HG02798 (cell line): ENCODE data around the gene ENTPD6.
"Not testable (repeated sequence)": the region's sequence is repeated elsewhere in the genome, so short reads cannot be mapped to it uniquely, and the experiment has no call there.

Source experiments
- ATAC-seq: cut with Tn5 transposase; IDR thresholded peaks from one replicate; pipeline ENCODE4 v1.9.1; 2021; ENCODE audit warnings: mild to moderate bottlenecking; ENCODE audit not compliant: unreplicated experiment, poor library complexity

ENTPD6 gene

GRCh38 chr20:25252686-25253421 is 57.3 kb downstream of the ENTPD6 start:
- ATAC-seq = no peak

GRCh38 chr20:25253606-25254275 is 58.2 kb downstream of the ENTPD6 start:
- no peak for ATAC-seq

- no peak for ATAC-seq
These were observed 59.1 kb downstream of the ENTPD6 start for GRCh38 chr20:25254571-25254970.

- no peak for ATAC-seq
These were observed 59.6 kb downstream of the ENTPD6 start for GRCh38 chr20:25254986-25255680.

GRCh38 chr20:25256226-25256859 is 60.8 kb downstream of the ENTPD6 start:
- ATAC-seq = no peak

- ATAC-seq = no peak
These were observed 61.6 kb downstream of the ENTPD6 start for GRCh38 chr20:25257130-25257529.

GRCh38 chr20:25257756-25258475 is 62.4 kb downstream of the ENTPD6 start:
- ATAC-seq = no peak

- no peak for ATAC-seq
These were observed 62.9 kb downstream of the ENTPD6 start for GRCh38 chr20:25258476-25258805.

- no peak for ATAC-seq
These were observed 63.3 kb downstream of the ENTPD6 start for GRCh38 chr20:25258828-25259227.

- no peak for ATAC-seq
These were observed 63.8 kb downstream of the ENTPD6 start for GRCh38 chr20:25259358-25259757.

- no peak for ATAC-seq
These were observed 64.3 kb downstream of the ENTPD6 start for GRCh38 chr20:25259788-25260254.

GRCh38 chr20:25260770-25261437 is 65.4 kb downstream of the ENTPD6 start:
- not testable (repeated sequence) for ATAC-seq

- ATAC-seq = no peak
These were observed 73.7 kb downstream of the ENTPD6 start for GRCh38 chr20:25269057-25269832.

GRCh38 chr20:25269833-25270170 is 74.3 kb downstream of the ENTPD6 start:
- ATAC-seq = no peak

- no peak for ATAC-seq
These were observed 75.3 kb downstream of the ENTPD6 start for GRCh38 chr20:25270829-25271251.

GRCh38 chr20:25271486-25272222 is 76.1 kb downstream of the ENTPD6 start:
- ATAC-seq = no peak

- no peak for ATAC-seq
These were observed 76.9 kb downstream of the ENTPD6 start for GRCh38 chr20:25272223-25273000.

- ATAC-seq = no peak
These were observed 77.5 kb downstream of the ENTPD6 start for GRCh38 chr20:25273046-25273445.
